Osteocyte (in vitro differentiated cells): ENCODE data around the gene ZNF397. TPM values are rescaled to one million over a fixed set of nuclear protein-coding genes. Genes with fewer than 3 reads are reported as not detected.

ENCODE experiments used
- total RNA-seq: library from RNA; stranded (reverse); gene quantifications from 2 replicates; pipeline ENCODE4 v1.2.1, GENCODE V29; 2021

The ZNF397 gene
- total RNA-seq, 1 donor from 2014 or later, result 23.9 TPM

Other genes with a start within 250 kb of the ZNF397 start
- 49.8 and 50.0 TPM in 2 replicates for gene MAPRE2, start 199.6 kb upstream of the ZNF397 start, total RNA-seq
- 12.8 and 15.0 TPM in 2 replicates for gene ZSCAN30, start 49.2 kb downstream of the ZNF397 start, total RNA-seq
- 42.5 and 43.2 TPM in 2 replicates for gene ZNF24, start 103.4 kb downstream of the ZNF397 start, total RNA-seq
- 1.9 and 2.2 TPM in 2 replicates for gene ZNF396, start 136.3 kb downstream of the ZNF397 start, total RNA-seq